ENCODE results near the gene TENM4. TPM values are rescaled to one million over a fixed set of nuclear protein-coding genes. Genes with fewer than 3 reads are reported as not detected.

TENM4 gene
- total RNA-seq (ENCODE audit: low replicate concordance): 5.1 and 16.6 TPM in 2 replicates

- Histone ChIP-seq H3K4me3 (peak within 1 kb of the TSS; percentile 78), H3K4me2 (peak within 1 kb of the TSS; percentile 95), H3F3A (ENCODE audit: low read depth) (peaks cover 29% of the 10 kb centered on the region), H3K9ac (peak within 1 kb of the TSS; percentile 37), H3K36me3 (no peaks in the 10 kb centered on the region), H4K20me1 (ENCODE audit: low read depth) (peaks cover 36% of the 10 kb centered on the region), H3K9me3 (ENCODE audit: low read depth) (no peaks in the 10 kb centered on the region), H3K27me3 (peaks cover 77% of the 10 kb centered on the region), H3K79me2 (ENCODE audit: low read depth) (no peaks in the 10 kb centered on the region), H3K4me1 (peaks cover 35% of the 10 kb centered on the region), H3K27ac (no peak within 1 kb of the TSS), H2AFZ (replicated peaks) (peak within 1 kb of the TSS; percentile 100)
- Mint-ChIP-seq H3K36me3 (no peaks in the 10 kb centered on the region), H3K9me3 (no peaks in the 10 kb centered on the region), H3K4me1 (peaks cover 43% of the 10 kb centered on the region), H3K27me3 (ENCODE audit: insufficient read depth, low read depth) (peaks cover 4% of the 10 kb centered on the region), H3K27ac (peak within 1 kb of the TSS; percentile 83), H3K4me3 (peak within 1 kb of the TSS; percentile 95)
- peak; percentile 83 for DNase-seq (ENCODE audit: low spot score)
- no peak for TF ChIP-seq EZH2phosphoT487 (IDR thresholded peaks at IDR 0.05)
- TF ChIP-seq CTCF (IDR thresholded peaks at IDR 0.05): peak; percentile 55
These were observed at the start of gene TENM4 for GRCh38 chr11:79440571-79441460. TSS of gene TENM4 (minus strand) at chr11:79441030. CDS start at chr11:79069944, 371,086 bp downstream.

GRCh38 chr11:79488286-79488685 is 47.5 kb upstream of the TENM4 start:
- Histone ChIP-seq H2AFZ (replicated peaks) (no peak overlapping the region), H3K4me2 (no peak overlapping the region), H3K4me1 (peaks cover 24% of the 10 kb centered on the region), H3K27ac (no peak overlapping the region), H4K20me1 (ENCODE audit: low read depth) (no peaks in the 10 kb centered on the region), H3K79me2 (ENCODE audit: low read depth) (no peaks in the 10 kb centered on the region), H3F3A (ENCODE audit: low read depth) (peaks cover 20% of the 10 kb centered on the region), H3K9me3 (ENCODE audit: low read depth) (no peaks in the 10 kb centered on the region), H3K27me3 (peaks cover 45% of the 10 kb centered on the region), H3K36me3 (no peaks in the 10 kb centered on the region), H3K9ac (no peak overlapping the region), H3K4me3 (no peak overlapping the region)
- Mint-ChIP-seq H3K9me3 (no peaks in the 10 kb centered on the region), H3K27me3 (ENCODE audit: insufficient read depth, low read depth) (no peaks in the 10 kb centered on the region), H3K4me1 (peaks cover 40% of the 10 kb centered on the region), H3K27ac (no peak overlapping the region), H3K4me3 (no peak overlapping the region), H3K36me3 (no peaks in the 10 kb centered on the region)
- no peak for DNase-seq (ENCODE audit: low spot score)
- TF ChIP-seq EZH2 (IDR thresholded peaks at IDR 0.05) (no peak), CTCF (IDR thresholded peaks at IDR 0.05) (no peak), EZH2phosphoT487 (IDR thresholded peaks at IDR 0.05) (no peak)

GRCh38 chr11:79487412-79487811 is 46.6 kb upstream of the TENM4 start:
- Mint-ChIP-seq H3K27me3 (ENCODE audit: insufficient read depth, low read depth) (no peaks in the 10 kb centered on the region), H3K27ac (no peak overlapping the region), H3K36me3 (no peaks in the 10 kb centered on the region), H3K9me3 (no peaks in the 10 kb centered on the region), H3K4me3 (no peak overlapping the region), H3K4me1 (peaks cover 34% of the 10 kb centered on the region)
- Histone ChIP-seq H4K20me1 (ENCODE audit: low read depth) (no peaks in the 10 kb centered on the region), H3K36me3 (no peaks in the 10 kb centered on the region), H3K9ac (no peak overlapping the region), H3K9me3 (ENCODE audit: low read depth) (no peaks in the 10 kb centered on the region), H3K27ac (no peak overlapping the region), H3K79me2 (ENCODE audit: low read depth) (no peaks in the 10 kb centered on the region), H3K27me3 (peaks cover 48% of the 10 kb centered on the region), H3K4me1 (peaks cover 20% of the 10 kb centered on the region), H3K4me2 (no peak overlapping the region), H3F3A (ENCODE audit: low read depth) (peaks cover 17% of the 10 kb centered on the region), H2AFZ (replicated peaks) (no peak overlapping the region), H3K4me3 (no peak overlapping the region)
- TF ChIP-seq CTCF (IDR thresholded peaks at IDR 0.05) (no peak), EZH2 (IDR thresholded peaks at IDR 0.05) (no peak), EZH2phosphoT487 (IDR thresholded peaks at IDR 0.05) (no peak)
- DNase-seq (ENCODE audit: low spot score): no peak

Data from neural progenitor cell (in vitro differentiated cells).